ENCODE measurements around the gene SOX9.
"Not testable (repeated sequence)": the region's sequence is repeated elsewhere in the genome, so short reads cannot be mapped to it uniquely, and the experiment has no call there.

The SOX9 gene

DNA sequence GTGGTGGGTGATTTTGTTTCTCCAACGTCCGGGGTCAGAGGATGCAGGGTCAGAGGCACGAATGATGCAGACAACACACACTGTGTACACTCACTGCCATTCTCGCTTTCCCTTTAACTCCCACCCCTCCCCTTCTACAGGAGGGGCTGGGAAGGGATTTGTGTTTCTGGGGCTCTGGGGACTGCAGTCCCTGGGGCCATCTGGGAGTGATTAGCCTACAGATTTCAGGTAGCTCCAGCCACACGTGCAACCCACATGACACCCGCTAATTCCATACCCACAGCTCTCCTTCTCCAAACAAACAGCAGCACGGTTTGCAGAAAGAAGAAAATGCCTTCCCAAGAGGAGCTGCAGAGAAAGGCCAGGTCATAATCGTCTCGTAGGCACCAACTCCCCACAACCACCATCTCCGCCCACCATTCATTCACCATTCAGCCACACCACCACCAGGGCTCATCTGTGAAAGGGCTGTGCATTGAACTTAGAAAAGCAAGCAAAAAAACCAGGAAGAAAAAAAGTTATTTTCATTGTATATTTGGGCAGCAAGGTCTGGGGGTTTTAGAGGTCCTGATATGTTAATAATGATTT, 9.4 kb upstream of the SOX9 start:
- DNase-seq (ENCODE audit: low spot score): no peak

DNA sequence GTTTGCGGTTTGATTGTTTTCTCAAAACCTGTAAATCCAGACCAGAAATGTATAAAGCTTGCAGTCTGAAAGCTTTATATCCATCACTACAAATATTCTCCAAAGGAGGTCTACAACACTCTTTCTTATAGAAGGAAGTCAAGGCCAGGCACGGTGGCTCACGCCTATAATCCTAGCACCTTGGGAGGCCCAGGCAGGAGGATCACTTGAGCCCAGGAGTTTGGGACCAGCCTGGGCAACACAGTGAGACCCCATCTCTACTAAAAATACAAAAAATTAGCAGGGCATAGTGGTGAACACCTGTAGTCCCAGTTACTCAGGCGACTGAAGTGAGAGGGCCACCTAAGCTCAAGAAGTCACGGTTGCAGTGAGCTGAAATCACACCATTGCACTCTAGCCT, 8.9 kb upstream of the SOX9 start:
- DNase-seq (ENCODE audit: low spot score): not testable (repeated sequence)

DNA sequence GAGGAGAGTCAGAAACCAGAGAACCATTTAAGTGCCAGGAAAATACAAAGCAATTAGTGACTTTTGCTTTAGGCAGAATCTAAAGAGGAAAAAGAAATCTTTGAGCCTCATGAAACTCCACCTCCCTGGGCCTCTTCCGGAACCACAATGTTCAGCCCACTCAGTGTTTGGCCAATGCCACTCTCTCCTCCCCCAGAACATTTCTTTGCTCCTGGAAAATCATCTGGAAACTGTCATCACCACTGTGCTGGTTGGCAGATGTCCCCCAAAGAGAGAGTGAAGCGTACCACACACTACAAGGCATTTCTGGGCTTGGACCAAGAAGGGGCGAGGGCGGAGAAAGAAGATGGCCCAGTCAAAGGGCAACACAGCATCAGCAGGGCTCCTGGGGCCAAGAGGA, 7.1 kb upstream of the SOX9 start:
- no peak for DNase-seq (ENCODE audit: low spot score)

DNA sequence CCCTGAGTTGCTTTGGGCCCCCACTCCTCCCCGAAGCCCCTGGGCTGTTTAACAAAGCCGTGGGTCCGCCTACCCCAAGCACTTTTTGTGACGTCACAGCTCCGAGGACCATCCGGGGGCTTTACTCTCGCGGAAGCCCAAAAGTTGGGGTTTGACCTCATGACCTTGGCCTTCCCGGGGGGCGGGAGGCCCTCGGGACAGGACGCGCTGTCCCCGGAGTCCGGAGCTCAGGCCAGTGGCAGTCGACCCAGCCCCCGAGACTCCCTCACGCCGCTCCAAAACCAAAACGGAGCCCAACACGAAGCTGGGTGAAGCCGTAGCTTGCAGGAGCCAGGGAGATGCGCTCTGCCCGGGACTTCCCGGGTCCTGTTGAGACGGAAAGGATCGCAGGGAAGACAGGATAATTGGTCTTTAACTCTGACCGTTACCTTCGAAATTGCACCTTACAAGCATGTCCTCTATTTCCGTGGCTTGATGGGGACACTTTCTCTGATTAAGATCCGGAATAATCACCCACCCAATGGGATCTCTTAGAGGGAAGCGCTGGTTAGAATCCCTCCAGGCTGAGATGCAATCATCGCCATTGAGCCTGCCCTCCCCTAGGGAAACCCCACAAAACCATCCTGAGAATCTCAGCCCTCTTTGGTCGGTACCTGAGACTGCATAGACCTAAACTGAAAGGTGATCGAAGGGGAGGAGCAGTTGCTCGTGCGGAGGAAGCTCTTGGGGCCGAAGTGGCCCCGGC, 4.9 kb upstream of the SOX9 start:
- DNase-seq (ENCODE audit: low spot score): no peak

DNA sequence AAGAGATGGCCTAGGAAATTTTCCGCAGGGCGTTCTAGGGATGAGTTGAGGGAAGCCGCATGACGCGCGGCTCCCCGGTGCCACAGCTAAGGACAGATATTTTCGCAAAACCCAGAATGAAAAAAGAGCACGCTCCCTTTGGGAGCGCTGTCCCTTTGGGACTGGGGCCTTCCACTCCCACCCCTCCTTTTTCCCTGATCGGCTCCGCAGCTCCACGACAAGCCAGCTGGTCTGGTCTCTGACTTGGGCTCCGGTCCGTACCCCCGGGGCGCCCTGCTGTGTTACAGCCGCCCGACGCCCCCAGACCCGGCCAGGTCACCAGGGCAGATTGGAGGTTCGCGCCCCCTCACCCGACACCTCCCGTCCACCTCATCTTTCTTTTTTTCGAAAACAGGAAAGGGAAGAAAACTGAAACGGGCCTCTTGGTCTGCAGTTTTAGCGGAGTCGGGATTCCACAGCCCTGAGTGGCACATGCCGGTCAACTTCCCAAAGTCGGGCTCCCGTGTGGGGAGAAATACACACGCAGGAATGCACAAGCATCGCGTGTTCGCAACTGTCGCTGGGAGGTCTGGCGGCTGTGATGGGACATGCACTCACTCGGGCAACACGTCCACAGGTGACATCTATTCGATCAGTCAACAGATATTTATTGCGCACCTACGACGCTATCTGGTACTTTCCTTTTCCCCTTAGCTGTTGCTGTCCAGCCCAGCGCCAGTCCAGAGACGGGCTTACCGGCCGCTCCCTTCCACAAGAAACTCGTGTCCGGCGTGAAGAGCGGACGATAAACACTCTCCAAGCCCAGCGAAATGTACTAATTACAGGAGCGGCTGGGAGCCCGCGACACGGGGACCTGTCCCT, 3.9 kb upstream of the SOX9 start:
- no peak for DNase-seq (ENCODE audit: low spot score)

DNA sequence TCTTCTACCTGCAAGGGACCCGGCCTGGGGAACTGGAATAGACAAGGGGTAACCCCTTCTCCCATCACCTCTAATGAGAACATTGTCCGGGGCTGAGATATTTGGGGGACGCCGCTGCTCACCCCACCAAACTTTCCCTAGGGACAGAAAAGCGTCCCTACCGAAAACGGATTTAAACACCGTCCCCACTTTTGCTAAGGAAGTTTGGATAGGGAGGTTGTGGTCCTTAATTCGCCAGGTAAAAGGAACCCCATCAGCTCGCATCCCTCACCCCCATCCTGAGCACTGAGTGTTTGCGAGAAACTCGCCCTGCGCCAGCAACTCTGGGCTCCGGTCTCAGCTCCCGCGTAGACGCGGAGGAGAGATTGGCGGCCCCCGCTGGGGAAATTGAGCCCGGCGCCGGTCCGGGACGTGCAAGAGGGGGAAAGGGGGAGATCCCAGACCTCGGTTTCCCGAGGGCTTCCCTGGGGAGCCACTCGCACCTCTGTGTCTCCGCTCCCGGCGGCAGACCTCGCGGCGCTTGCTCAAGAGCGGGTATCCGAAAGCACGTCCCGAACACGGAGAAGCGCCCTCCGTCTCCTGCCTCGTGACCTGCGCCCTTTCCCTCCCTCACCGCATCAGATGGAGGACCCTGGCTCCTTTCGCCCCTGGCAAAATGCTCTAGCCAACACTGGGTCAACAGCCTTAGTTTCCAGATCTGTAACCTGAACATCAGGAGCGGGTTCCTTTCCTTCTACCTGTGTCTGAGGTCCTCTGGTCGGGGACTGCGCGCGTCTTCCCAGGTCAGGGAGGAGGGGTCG, 3.1 kb upstream of the SOX9 start:
- no peak for DNase-seq (ENCODE audit: low spot score)

DNA sequence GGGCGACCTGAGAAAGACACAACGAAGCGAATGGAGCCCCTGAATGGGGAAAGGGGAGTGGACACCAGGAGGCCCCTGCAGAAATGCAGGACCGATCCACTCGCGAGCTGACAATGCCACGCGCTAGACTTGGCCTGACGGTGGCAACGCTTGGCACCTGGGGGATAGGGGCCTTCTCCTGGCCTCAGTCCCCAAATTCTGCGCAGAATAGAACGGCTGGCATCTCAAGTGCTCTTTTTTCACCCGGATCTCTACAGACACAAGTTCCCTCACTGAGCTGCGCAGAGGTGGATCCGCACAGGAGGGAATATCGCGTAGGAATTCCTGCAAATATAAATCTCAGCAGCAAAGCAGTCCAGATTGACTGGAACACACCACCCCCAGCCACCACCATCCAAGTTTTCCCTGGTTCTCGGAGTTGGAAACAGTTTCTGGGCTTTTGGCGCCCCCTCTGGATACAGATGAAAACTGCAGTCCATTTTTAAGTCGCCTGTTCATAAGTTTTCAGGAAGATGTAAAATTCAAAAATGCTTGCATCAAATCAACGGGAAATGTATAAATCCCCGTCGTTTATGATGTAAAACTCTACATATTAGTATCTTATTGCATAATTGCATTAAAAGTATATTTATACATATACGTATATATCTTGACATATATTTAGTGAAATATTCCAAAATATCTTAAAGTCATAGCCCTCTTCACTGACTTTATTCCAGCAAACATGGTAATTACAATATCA, 2.3 kb upstream of the SOX9 start:
- DNase-seq (ENCODE audit: low spot score): no peak

DNA sequence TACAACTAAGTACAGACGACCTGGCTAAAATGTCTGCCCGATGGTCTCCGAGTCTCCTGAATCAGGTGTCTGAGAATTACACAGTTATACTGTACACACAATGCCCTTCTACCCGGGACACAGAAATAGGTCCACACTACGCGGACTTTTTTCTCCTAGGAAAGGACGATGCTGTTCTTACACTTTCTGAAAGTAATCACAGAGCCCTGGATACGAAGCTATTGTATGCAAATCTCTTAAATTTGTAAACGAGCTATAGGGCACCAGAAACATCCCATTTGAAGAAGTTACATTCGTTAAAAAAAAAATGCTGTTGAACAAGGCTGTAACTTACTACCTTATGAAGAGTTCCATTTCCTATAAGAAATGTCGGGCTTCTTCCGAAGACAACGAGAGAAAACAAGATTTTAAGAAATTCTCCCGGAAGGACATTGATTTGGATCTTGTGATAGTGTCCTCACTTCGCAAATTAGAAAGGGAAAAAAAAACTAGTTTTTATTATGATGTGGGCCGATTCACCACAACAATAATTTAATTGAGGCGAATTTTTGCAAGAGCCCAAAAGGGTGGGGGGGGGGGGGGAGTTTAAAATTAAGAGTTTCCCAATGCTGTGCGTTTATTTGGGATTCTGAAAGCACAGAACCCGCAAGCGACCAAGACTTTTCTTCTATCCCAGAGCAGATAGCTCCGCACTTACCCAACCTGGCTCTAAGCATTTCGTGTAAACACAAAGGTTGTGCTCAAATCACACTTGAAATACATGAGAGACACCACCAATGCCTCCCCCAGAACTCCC, 1.5 kb upstream of the SOX9 start:
- no peak for DNase-seq (ENCODE audit: low spot score)

DNA sequence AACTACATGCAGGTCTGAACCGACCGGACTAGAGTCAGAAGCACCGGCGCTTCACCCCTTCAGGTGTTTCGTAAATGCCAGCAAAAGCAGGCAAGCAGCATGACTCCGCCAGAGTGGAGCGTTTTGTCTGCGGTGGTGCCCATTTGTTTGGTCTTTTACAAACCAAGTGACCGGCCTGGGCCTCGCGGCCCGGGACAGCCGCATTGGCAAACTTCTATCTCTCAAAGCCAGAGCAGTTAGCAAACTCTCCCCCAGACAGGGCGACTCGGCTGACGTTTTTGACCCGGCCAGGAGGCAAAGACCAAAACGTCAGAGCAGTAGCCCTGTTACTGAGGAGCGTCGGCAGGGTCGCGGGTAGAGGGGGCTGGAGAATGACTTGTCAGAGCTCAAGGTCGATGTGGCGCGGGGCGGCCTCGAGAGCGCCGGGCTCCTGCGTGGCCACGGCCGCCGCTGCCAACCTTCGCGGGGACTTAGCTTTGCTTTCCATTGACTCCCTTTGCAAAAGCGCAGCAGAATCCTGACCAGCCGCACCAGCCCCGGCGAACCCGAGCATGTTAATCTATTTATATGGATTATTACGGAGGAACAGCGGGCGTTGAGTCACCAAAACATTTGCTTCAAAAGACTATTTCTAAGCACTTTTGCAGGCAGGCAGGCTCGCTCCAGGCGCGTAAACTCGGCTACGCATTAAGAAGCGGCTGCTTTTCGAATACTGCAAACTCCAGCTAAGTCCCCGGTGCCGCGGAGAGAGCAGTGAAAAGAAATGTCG, 763 bp upstream of the SOX9 start:
- peak; percentile 50 for DNase-seq (ENCODE audit: low spot score)

DNA sequence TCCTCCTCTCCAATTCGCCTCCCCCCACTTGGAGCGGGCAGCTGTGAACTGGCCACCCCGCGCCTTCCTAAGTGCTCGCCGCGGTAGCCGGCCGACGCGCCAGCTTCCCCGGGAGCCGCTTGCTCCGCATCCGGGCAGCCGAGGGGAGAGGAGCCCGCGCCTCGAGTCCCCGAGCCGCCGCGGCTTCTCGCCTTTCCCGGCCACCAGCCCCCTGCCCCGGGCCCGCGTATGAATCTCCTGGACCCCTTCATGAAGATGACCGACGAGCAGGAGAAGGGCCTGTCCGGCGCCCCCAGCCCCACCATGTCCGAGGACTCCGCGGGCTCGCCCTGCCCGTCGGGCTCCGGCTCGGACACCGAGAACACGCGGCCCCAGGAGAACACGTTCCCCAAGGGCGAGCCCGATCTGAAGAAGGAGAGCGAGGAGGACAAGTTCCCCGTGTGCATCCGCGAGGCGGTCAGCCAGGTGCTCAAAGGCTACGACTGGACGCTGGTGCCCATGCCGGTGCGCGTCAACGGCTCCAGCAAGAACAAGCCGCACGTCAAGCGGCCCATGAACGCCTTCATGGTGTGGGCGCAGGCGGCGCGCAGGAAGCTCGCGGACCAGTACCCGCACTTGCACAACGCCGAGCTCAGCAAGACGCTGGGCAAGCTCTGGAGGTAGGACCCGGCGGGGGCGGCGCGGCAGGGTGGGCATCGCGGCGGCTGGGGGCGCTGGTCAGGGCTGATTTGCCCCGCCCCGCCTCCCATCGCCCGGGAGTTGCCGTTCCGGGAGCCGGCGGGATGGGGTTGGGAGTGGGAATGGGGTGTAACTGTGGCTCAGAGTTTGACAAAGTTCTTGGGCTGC, 567 bp downstream of the SOX9 start:
- peak; percentile 60 for DNase-seq (ENCODE audit: low spot score)

DNA sequence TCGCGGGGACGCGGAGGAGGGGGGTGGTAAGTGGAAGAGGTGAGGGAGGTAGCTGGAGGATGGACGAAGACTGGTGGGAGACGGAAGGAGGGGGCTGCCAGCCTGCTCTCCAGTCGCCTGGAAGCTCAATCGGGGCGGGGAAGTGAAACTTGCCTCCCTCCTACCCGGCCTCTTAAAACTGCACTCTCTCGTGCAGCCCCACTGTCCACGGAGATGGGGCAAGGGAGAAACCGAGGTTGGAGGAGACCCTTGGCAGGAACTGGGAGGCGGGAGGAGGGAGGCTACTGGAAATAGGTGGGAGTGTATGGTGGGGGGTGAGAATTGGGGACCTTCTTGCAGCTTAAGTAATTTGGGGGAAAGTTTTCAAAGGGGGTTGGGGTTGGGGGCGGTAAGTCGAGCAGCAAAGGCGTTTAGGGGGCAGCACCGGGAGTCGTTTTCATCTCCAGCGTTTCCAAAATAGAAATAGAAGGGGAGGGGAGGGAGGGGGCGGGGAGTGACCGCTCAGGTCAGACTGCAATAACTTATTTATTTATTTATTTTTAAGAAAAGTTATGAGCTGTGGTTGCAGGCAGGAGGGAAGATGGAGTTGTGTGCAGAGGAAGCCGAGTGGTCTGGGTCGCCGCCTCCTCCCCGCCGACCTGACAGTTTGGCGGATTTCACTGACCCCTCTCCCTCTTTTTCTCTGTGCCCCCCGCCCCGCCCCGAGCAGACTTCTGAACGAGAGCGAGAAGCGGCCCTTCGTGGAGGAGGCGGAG, 1.4 kb downstream of the SOX9 start:
- DNase-seq (ENCODE audit: low spot score): peak; percentile 46

DNA sequence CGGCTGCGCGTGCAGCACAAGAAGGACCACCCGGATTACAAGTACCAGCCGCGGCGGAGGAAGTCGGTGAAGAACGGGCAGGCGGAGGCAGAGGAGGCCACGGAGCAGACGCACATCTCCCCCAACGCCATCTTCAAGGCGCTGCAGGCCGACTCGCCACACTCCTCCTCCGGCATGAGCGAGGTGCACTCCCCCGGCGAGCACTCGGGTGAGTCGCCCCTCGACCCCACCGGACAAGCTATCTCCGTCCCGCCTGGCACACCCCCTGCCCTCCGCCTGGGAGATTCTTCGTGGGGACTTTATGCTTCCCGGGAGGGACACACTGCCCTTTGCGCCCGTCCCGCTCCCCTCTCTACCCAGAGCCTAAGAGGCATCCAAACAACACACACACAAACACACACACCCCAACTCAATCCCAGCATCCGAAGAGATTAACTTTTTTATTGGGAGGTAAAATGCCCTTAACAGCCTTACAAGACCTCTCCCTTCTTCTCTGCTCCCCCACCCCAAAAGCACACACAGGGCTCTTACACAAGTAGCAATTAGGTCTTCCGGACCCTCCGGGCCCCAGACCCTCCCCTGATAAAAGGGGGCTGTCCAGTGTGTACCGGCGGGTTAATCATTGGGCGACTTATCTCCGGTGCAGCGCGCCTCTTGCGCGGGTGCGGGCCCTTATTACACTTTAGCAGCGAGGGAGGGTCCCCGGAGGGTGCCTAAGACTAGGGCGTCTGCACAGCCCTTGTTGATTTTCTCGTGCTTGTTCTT, 2.1 kb downstream of the SOX9 start:
- DNase-seq (ENCODE audit: low spot score): no peak

DNA sequence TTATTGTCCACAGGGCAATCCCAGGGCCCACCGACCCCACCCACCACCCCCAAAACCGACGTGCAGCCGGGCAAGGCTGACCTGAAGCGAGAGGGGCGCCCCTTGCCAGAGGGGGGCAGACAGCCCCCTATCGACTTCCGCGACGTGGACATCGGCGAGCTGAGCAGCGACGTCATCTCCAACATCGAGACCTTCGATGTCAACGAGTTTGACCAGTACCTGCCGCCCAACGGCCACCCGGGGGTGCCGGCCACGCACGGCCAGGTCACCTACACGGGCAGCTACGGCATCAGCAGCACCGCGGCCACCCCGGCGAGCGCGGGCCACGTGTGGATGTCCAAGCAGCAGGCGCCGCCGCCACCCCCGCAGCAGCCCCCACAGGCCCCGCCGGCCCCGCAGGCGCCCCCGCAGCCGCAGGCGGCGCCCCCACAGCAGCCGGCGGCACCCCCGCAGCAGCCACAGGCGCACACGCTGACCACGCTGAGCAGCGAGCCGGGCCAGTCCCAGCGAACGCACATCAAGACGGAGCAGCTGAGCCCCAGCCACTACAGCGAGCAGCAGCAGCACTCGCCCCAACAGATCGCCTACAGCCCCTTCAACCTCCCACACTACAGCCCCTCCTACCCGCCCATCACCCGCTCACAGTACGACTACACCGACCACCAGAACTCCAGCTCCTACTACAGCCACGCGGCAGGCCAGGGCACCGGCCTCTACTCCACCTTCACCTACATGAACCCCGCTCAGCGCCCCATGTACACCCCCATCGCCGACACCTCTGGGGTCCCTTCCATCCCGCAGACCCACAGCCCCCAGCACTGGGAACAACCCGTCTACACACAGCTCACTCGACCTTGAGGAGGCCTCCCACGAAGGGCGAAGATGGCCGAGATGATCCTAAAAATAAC, 3.0 kb downstream of the SOX9 start:
- DNase-seq (ENCODE audit: low spot score): peak; percentile 67

DNA sequence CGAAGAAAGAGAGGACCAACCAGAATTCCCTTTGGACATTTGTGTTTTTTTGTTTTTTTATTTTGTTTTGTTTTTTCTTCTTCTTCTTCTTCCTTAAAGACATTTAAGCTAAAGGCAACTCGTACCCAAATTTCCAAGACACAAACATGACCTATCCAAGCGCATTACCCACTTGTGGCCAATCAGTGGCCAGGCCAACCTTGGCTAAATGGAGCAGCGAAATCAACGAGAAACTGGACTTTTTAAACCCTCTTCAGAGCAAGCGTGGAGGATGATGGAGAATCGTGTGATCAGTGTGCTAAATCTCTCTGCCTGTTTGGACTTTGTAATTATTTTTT, 3.6 kb downstream of the SOX9 start:
- no peak for DNase-seq (ENCODE audit: low spot score)

DNA sequence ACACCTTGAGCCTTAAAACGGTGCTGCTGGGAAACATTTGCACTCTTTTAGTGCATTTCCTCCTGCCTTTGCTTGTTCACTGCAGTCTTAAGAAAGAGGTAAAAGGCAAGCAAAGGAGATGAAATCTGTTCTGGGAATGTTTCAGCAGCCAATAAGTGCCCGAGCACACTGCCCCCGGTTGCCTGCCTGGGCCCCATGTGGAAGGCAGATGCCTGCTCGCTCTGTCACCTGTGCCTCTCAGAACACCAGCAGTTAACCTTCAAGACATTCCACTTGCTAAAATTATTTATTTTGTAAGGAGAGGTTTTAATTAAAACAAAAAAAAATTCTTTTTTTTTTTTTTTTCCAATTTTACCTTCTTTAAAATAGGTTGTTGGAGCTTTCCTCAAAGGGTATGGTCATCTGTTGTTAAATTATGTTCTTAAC, 4.4 kb downstream of the SOX9 start:
- DNase-seq (ENCODE audit: low spot score): no peak

DNA sequence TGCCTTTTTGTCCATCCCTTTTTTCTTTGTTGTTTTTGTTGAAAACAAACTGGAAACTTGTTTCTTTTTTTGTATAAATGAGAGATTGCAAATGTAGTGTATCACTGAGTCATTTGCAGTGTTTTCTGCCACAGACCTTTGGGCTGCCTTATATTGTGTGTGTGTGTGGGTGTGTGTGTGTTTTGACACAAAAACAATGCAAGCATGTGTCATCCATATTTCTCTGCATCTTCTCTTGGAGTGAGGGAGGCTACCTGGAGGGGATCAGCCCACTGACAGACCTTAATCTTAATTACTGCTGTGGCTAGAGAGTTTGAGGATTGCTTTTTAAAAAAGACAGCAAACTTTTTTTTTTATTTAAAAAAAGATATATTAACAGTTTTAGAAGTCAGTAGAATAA, 4.9 kb downstream of the SOX9 start:
- DNase-seq (ENCODE audit: low spot score): no peak

Data from iPS-NIHi11 (cell line).